HCT116 (cell line): ENCODE measurements around the gene BMPER. TPM values are rescaled to one million over a fixed set of nuclear protein-coding genes. Genes with fewer than 3 reads are reported as not detected.

Source experiments
- ATAC-seq: fragments of 200-7000 bp; cut with Tn5 transposase; 2 replicates; pipeline ENCODE4 v1.9.1; 2020; ENCODE audit warnings: mild to moderate bottlenecking, moderate library complexity
- BruUV-seq: library from RNA; stranded (reverse); fragments of 400-500 nt; replicated peaks from 2 replicates; lab custom pipeline; 2021; lab: Mats Ljungman, UMichigan
- CTCF ChIA-PET: fragments of 300-600 bp; sonication (Branson Sonifier 250); formaldehyde crosslinking; loops from one replicate; lab custom pipeline; 2021; ENCODE audit warnings: antibody characterized with exemption; lab: Charles Lee
- POLR2A ChIA-PET: fragments of 300-600, 350-600 bp; sonication (Branson Sonifier 250); formaldehyde crosslinking; loops from one replicate; lab custom pipeline; 2021; ENCODE audit warnings: antibody characterized with exemption; lab: Charles Lee
- RAD21 ChIA-PET, 2 experiments: fragments of 300-600 bp; sonication (Branson Sonifier 250); formaldehyde crosslinking; loops; one replicate each; lab custom pipeline; 2023; ENCODE audit warnings: low total read pairs in 2 of 2; ENCODE audit not compliant: uncharacterized antibody in 2 of 2, unreplicated experiment in 2 of 2, low non-redundant PET in 1 of 2; lab: Charles Lee
- DNase-seq: peaks from one replicate; pipeline ENCODE4 v3.0.0-alpha.2; 2010; ENCODE audit warnings: low read depth, low spot score
- H2AFZ ChIP-seq: fragments of 200-600 bp; shearing (Covaris generic), sonication (generic); 2 replicates; pipeline ENCODE4 v1.6.1; 2017; ENCODE audit warnings: low read depth, mixed run types, mixed read lengths, antibody characterized with exemption, low read length; ENCODE audit not compliant: poor library complexity, severe bottlenecking
- H3K27ac ChIP-seq: 2 replicates; pipeline ENCODE4 v1.5.1; 2012; ENCODE audit warnings: low read depth, low read length
- H3K27me3 ChIP-seq: fragments of 200-600 bp; sonication (generic); 2 replicates; pipeline ENCODE4 v1.6.1; 2016; ENCODE audit warnings: mixed run types, low read length, mixed read lengths; ENCODE audit not compliant: insufficient read depth
- H3K36me3 ChIP-seq, 2 experiments: fragments of 200-500 bp in 1 of 2; fragments of 200-600 bp in 1 of 2; sonication (Bioruptor generic) in 1 of 2; sonication (generic) in 1 of 2; 2 replicates each; pipeline versions ENCODE4 v1.5.1 to v1.6.1; 2014 to 2016; ENCODE audit warnings: low read length in 2 of 2, inconsistent platforms in 1 of 2, mixed read lengths in 1 of 2, mixed run types in 1 of 2; ENCODE audit not compliant: insufficient read depth in 2 of 2, control insufficient read depth in 1 of 2
- H3K4me1 ChIP-seq, 2 experiments: fragments of 200-600 bp in 1 of 2; sonication (generic) in 1 of 2; 2 replicates each; pipeline versions ENCODE4 v1.5.1 to v1.6.1; 2012 to 2017; ENCODE audit warnings: low read length in 2 of 2, inconsistent platforms in 1 of 2, mild to moderate bottlenecking in 1 of 2, mixed read lengths in 1 of 2, mixed run types in 1 of 2, moderate library complexity in 1 of 2; ENCODE audit not compliant: insufficient read depth in 2 of 2, control insufficient read depth in 1 of 2
- H3K4me2 ChIP-seq: fragments of 200-600 bp; sonication (generic); 2 replicates; pipeline ENCODE4 v1.6.1; 2017; ENCODE audit warnings: mixed run types, low read length, mixed read lengths
- H3K4me3 ChIP-seq, 2 experiments: fragments of 200-600 bp in 1 of 2; sonication (generic) in 1 of 2; replicated peaks in 1 of 2; 2 replicates each; pipeline ENCODE4 v1.5.1; 2011 to 2016; ENCODE audit warnings: low read length in 2 of 2, control low read depth in 1 of 2, low read depth in 1 of 2, mild to moderate bottlenecking in 1 of 2, mixed read lengths in 1 of 2, mixed run types in 1 of 2
- H3K79me2 ChIP-seq: fragments of 200-600 bp; sonication (generic); 2 replicates; pipeline ENCODE4 v1.6.1; 2017; ENCODE audit warnings: mild to moderate bottlenecking, mixed run types, low read length, moderate library complexity, mixed read lengths; ENCODE audit not compliant: insufficient read depth
- H3K9ac ChIP-seq: fragments of 200-600 bp; sonication (generic); 2 replicates; pipeline ENCODE4 v1.6.1; 2016; ENCODE audit warnings: low read length, mixed read lengths
- H3K9me2 ChIP-seq: fragments of 200-600 bp; sonication (generic), shearing (Covaris generic); 2 replicates; pipeline ENCODE4 v1.6.1; 2017; ENCODE audit warnings: mixed run types, mild to moderate bottlenecking, moderate library complexity; ENCODE audit not compliant: insufficient read depth
- H3K9me3 ChIP-seq, 2 experiments: fragments of 200-500 bp in 1 of 2; fragments of 200-600 bp in 1 of 2; sonication (Bioruptor generic) in 1 of 2; sonication (generic) in 1 of 2; 2 replicates each; pipeline ENCODE4 v1.6.1; 2014 to 2017; ENCODE audit warnings: low read length in 2 of 2, mixed read lengths in 2 of 2, inconsistent platforms in 1 of 2, low read depth in 1 of 2, mild to moderate bottlenecking in 1 of 2, mixed run types in 1 of 2, moderate library complexity in 1 of 2; ENCODE audit not compliant: control insufficient read depth in 1 of 2, insufficient read depth in 1 of 2
- H4K20me1 ChIP-seq: fragments of 200-600 bp; sonication (generic), shearing (Covaris generic); 2 replicates; pipeline ENCODE4 v1.6.1; 2017; ENCODE audit warnings: mixed run types, mild to moderate bottlenecking, moderate library complexity; ENCODE audit not compliant: insufficient read depth
- CBX3 ChIP-seq: IDR thresholded peaks from 2 replicates; pipeline ENCODE4 v1.6.1; 2012; ENCODE audit warnings: low read depth
- CEBPB ChIP-seq: IDR thresholded peaks from 2 replicates; pipeline ENCODE4 v1.6.1; 2012; ENCODE audit warnings: low read depth
- EZH2 ChIP-seq: fragments of 200-600 bp; sonication (generic); IDR thresholded peaks from 2 replicates; pipeline ENCODE4 v1.6.1; 2017; ENCODE audit warnings: antibody characterized with exemption, mixed run types
- EZH2phosphoT487 ChIP-seq: fragments of 200-600 bp; IDR thresholded peaks from 2 replicates; pipeline ENCODE4 v1.6.1; 2018; ENCODE audit warnings: antibody characterized with exemption, borderline replicate concordance
- FOSL1 ChIP-seq: IDR thresholded peaks from 2 replicates; pipeline ENCODE4 v1.6.1; 2012; ENCODE audit warnings: low read depth
- JUND ChIP-seq: IDR thresholded peaks from 2 replicates; pipeline ENCODE4 v1.6.1; 2012
- POLR2A ChIP-seq: IDR thresholded peaks from 2 replicates; pipeline ENCODE4 v1.7.0; 2011; ENCODE audit warnings: borderline replicate concordance; ENCODE audit not compliant: insufficient read depth, insufficient read length; ENCODE audit errors: extremely low read depth
- POLR2AphosphoS5 ChIP-seq: IDR thresholded peaks from 2 replicates; pipeline ENCODE4 v1.6.1; 2011; ENCODE audit warnings: mild to moderate bottlenecking, low read depth, low read length, moderate library complexity
- RAD21 ChIP-seq: IDR thresholded peaks from 2 replicates; pipeline ENCODE4 v1.6.1; 2012; ENCODE audit warnings: low read depth, mild to moderate bottlenecking
- SIN3A ChIP-seq: IDR thresholded peaks from 2 replicates; pipeline ENCODE4 v1.6.1; 2012; ENCODE audit warnings: low read depth
- YY1 ChIP-seq: IDR thresholded peaks from 2 replicates; pipeline ENCODE4 v1.6.1; 2011; ENCODE audit warnings: low read length, low read depth, moderate library complexity, mild to moderate bottlenecking; ENCODE audit not compliant: insufficient replicate concordance; ENCODE audit errors: extremely low read depth
- ZFX ChIP-seq: fragments of 450-650 bp; IDR thresholded peaks from 2 replicates; pipeline ENCODE4 v1.6.1; 2017
- intact Hi-C: fragments of 100-400 bp; cut with micrococcal nuclease; formaldehyde crosslinking; loops from 2 replicates; pipeline ENCODE4 v1.10.0; 2022
- total RNA-seq: library from RNA; stranded (reverse); gene quantifications from one replicate; pipeline ENCODE4 v1.2.1, GENCODE V29; 2021; ENCODE audit not compliant: unreplicated experiment
- TF ChIP-seq, protein P1 (sequence below): IDR thresholded peaks from 2 replicates; pipeline ENCODE4 v1.6.1; 2012; ENCODE audit warnings: low read depth
- TF ChIP-seq, protein P2 (sequence below), 3 experiments: fragments of 200-600 bp in 1 of 3; sonication (generic) in 1 of 3; IDR thresholded peaks in 2 of 3; conservative IDR thresholded peaks in 1 of 3; 2 replicates each; pipeline ENCODE4 v1.5.1; 2012 to 2017; ENCODE audit warnings: low read depth in 2 of 3, low read length in 2 of 3, antibody characterized with exemption in 1 of 3, borderline replicate concordance in 1 of 3, control low read depth in 1 of 3, mild to moderate bottlenecking in 1 of 3, mixed read lengths in 1 of 3, mixed run types in 1 of 3, moderate library complexity in 1 of 3; ENCODE audit not compliant: insufficient read depth in 1 of 3

BMPER gene
- total RNA-seq, 1 experiment from 2014 or later, result not detected

DNA sequence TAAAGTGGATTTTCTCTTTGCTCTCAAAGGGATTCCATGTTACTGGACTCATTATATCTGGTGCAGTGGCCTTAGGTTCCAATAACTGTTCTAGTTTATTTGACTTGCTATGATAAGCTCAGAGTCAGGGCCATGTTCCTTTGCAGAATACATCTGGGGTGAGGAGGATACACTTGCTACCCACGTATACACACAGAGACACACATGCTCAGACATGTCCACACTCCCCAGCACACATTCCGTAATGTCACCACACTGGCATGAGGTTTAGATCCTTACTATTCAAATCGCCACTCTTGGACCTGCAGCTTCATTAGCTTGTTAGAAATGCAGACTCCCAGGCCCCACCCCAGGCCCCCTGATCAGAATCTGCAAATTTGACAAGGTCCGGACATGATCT lies 195.3 kb downstream of the BMPER start:
- no peak overlapping the region for H2AFZ ChIP-seq
- BruUV-seq, result no TSS peak

DNA sequence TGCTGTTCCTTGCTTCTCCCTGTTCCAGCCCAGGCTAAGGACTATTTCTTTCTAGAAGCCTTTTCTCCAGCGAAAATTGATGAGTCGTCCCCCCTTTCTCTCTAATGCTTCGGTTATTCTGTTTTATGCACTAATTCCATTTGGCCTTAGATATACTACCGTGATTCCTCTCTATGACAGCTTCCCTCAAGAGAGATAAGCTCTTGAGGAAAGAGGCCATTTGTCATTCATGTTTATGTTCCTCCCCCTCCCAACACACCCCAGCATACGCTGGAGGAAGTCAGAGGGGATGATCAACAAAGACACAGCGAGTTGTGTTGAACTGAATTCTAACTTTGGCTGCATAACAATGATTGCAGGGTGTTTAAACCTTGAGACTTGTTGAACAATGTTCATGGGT lies 198.8 kb downstream of the BMPER start:
- H3K9me2 ChIP-seq, result no peaks in the 10 kb centered on the region
- POLR2A ChIA-PET, result no interaction called here
- no peak overlapping the region for H3K27ac ChIP-seq
- H3K79me2 ChIP-seq, result no peaks in the 10 kb centered on the region
- CTCF ChIA-PET, result no interaction called here
- no peaks in the 10 kb centered on the region for H3K9me3 ChIP-seq
- DNase-seq, result no peak
- H2AFZ ChIP-seq, result no peak overlapping the region
- H3K4me3 ChIP-seq, result no peak overlapping the region
- H3K36me3 ChIP-seq, result no peaks in the 10 kb centered on the region
- no peaks in the 10 kb centered on the region for H4K20me1 ChIP-seq
- intact Hi-C loops, result no loop called here
- H3K4me2 ChIP-seq, result no peak overlapping the region
- BruUV-seq, result no TSS peak
- no peak for ATAC-seq
- H3K9ac ChIP-seq, result no peak overlapping the region
- H3K27me3 ChIP-seq, result no peaks in the 10 kb centered on the region
- RAD21 ChIA-PET, result no interaction called here
- no peaks in the 10 kb centered on the region for H3K4me1 ChIP-seq
- TF ChIP-seq FOSL1 (no peak), RAD21 (no peak), CBX3 (no peak), JUND (no peak), POLR2A (no peak), SIN3A (no peak), CEBPB (no peak), EZH2phosphoT487 (no peak)
- TF ChIP-seq, protein P1, sequence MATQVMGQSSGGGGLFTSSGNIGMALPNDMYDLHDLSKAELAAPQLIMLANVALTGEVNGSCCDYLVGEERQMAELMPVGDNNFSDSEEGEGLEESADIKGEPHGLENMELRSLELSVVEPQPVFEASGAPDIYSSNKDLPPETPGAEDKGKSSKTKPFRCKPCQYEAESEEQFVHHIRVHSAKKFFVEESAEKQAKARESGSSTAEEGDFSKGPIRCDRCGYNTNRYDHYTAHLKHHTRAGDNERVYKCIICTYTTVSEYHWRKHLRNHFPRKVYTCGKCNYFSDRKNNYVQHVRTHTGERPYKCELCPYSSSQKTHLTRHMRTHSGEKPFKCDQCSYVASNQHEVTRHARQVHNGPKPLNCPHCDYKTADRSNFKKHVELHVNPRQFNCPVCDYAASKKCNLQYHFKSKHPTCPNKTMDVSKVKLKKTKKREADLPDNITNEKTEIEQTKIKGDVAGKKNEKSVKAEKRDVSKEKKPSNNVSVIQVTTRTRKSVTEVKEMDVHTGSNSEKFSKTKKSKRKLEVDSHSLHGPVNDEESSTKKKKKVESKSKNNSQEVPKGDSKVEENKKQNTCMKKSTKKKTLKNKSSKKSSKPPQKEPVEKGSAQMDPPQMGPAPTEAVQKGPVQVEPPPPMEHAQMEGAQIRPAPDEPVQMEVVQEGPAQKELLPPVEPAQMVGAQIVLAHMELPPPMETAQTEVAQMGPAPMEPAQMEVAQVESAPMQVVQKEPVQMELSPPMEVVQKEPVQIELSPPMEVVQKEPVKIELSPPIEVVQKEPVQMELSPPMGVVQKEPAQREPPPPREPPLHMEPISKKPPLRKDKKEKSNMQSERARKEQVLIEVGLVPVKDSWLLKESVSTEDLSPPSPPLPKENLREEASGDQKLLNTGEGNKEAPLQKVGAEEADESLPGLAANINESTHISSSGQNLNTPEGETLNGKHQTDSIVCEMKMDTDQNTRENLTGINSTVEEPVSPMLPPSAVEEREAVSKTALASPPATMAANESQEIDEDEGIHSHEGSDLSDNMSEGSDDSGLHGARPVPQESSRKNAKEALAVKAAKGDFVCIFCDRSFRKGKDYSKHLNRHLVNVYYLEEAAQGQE, result no peak
- TF ChIP-seq, protein P2, sequence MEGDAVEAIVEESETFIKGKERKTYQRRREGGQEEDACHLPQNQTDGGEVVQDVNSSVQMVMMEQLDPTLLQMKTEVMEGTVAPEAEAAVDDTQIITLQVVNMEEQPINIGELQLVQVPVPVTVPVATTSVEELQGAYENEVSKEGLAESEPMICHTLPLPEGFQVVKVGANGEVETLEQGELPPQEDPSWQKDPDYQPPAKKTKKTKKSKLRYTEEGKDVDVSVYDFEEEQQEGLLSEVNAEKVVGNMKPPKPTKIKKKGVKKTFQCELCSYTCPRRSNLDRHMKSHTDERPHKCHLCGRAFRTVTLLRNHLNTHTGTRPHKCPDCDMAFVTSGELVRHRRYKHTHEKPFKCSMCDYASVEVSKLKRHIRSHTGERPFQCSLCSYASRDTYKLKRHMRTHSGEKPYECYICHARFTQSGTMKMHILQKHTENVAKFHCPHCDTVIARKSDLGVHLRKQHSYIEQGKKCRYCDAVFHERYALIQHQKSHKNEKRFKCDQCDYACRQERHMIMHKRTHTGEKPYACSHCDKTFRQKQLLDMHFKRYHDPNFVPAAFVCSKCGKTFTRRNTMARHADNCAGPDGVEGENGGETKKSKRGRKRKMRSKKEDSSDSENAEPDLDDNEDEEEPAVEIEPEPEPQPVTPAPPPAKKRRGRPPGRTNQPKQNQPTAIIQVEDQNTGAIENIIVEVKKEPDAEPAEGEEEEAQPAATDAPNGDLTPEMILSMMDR (IDR thresholded peaks at IDR 0.05 in 2 of 3, conservative IDR thresholded peaks at IDR 0.05 in 1 of 3; ENCODE audit: borderline replicate concordance in 1 of 3, insufficient read depth in 1 of 3, low read depth in 2 of 3, low read length in 2 of 3), result no peak

More for the DNA sequence above, 195.3 kb downstream of the BMPER start:
- RAD21 ChIA-PET, result no interaction called here
- intact Hi-C loops, result no loop called here
- TF ChIP-seq EZH2, result no peak
- TF ChIP-seq, protein P2 (IDR thresholded peaks at IDR 0.05 in 2 of 3, conservative IDR thresholded peaks at IDR 0.05 in 1 of 3; ENCODE audit: borderline replicate concordance in 1 of 3, insufficient read depth in 1 of 3, low read depth in 2 of 3, low read length in 2 of 3), result no peak
- no peak for TF ChIP-seq FOSL1
- no peak for TF ChIP-seq RAD21
- TF ChIP-seq ZFX, result no peak
- TF ChIP-seq POLR2AphosphoS5, result no peak
- TF ChIP-seq YY1, result no peak
- TF ChIP-seq, all 23 proteins: peak for 0
- DNase-seq, result no peak
- no peaks in the 10 kb centered on the region for H3K36me3 ChIP-seq
- H3K27me3 ChIP-seq, result no peaks in the 10 kb centered on the region
- H3K4me1 ChIP-seq, result no peaks in the 10 kb centered on the region
- H3K9ac ChIP-seq, result no peak overlapping the region
- no peaks in the 10 kb centered on the region for H3K9me2 ChIP-seq
- ChIA-PET CTCF (no interaction called here), POLR2A (no interaction called here)
- H3K27ac ChIP-seq, result no peak overlapping the region
- H4K20me1 ChIP-seq, result no peaks in the 10 kb centered on the region
- no peak overlapping the region for H3K4me2 ChIP-seq
- no peak overlapping the region for H3K4me3 ChIP-seq
- H3K9me3 ChIP-seq, result no peaks in the 10 kb centered on the region
- no peak for ATAC-seq
- H3K79me2 ChIP-seq, result no peaks in the 10 kb centered on the region
